Neural crest cell (in vitro differentiated cells): ENCODE measurements around the gene GRB14. TPM values are rescaled to one million over a fixed set of nuclear protein-coding genes. Genes with fewer than 3 reads are reported as not detected.
"Not testable (repeated sequence)": the region's sequence is repeated elsewhere in the genome, so short reads cannot be mapped to it uniquely, and the experiment has no call there.

Source experiments
- DNase-seq: peaks from one replicate; pipeline ENCODE4 v3.0.0; 2021; ENCODE audit warnings: low read depth, mixed read lengths, low spot score
- H3K27ac Mint-ChIP-seq: one replicate; pipeline ENCODE4 v1.8.0; 2021; ENCODE audit warnings: mild to moderate bottlenecking, mixed read lengths; ENCODE audit not compliant: unreplicated experiment
- H3K27me3 Mint-ChIP-seq: 2 replicates; pipeline ENCODE4 v1.8.0; 2021; ENCODE audit warnings: low read depth, mild to moderate bottlenecking, mixed read lengths
- H3K36me3 Mint-ChIP-seq: 2 replicates; pipeline ENCODE4 v1.8.0; 2021; ENCODE audit warnings: low read depth, mild to moderate bottlenecking, mixed read lengths
- H3K4me1 Mint-ChIP-seq: 2 replicates; pipeline ENCODE4 v1.8.0; 2021; ENCODE audit warnings: mixed read lengths
- H3K4me3 Mint-ChIP-seq: one replicate; pipeline ENCODE4 v1.8.0; 2021; ENCODE audit warnings: mild to moderate bottlenecking, mixed read lengths
- H3K9me3 Mint-ChIP-seq: 2 replicates; pipeline ENCODE4 v1.8.0; 2021; ENCODE audit warnings: mixed read lengths
- CTCF ChIP-seq: fragments of 200-600 bp; sonication (generic); conservative IDR thresholded peaks from 2 replicates; pipeline ENCODE4 v1.5.0; 2021; ENCODE audit warnings: antibody characterized with exemption, mild to moderate bottlenecking
- total RNA-seq: library from RNA; stranded (reverse); gene quantifications from 2 replicates; pipeline ENCODE4 v1.2.1, GENCODE V29; 2021

GRB14 gene
- total RNA-seq, 1 donor from 2014 or later = 0.93 TPM

- Mint-ChIP-seq H3K27me3 (no peaks in the 10 kb centered on the region), H3K36me3 (no peaks in the 10 kb centered on the region), H3K4me1 (no peaks in the 10 kb centered on the region), H3K27ac (no peak overlapping the region), H3K4me3 (no peak overlapping the region), H3K9me3 (no peaks in the 10 kb centered on the region)
- TF ChIP-seq CTCF = peak; percentile 85
- DNase-seq = no peak
These were observed 61.0 kb downstream of the GRB14 start for GRCh38 chr2:164560181-164560792.

GRCh38 chr2:164558450-164558849 is 62.8 kb downstream of the GRB14 start:
- H3K4me3 Mint-ChIP-seq = no peak overlapping the region
- DNase-seq = no peak
- no peaks in the 10 kb centered on the region for H3K27me3 Mint-ChIP-seq
- H3K27ac Mint-ChIP-seq = no peak overlapping the region
- no peaks in the 10 kb centered on the region for H3K9me3 Mint-ChIP-seq
- no peak for TF ChIP-seq CTCF
- no peaks in the 10 kb centered on the region for H3K36me3 Mint-ChIP-seq
- no peaks in the 10 kb centered on the region for H3K4me1 Mint-ChIP-seq

GRCh38 chr2:164554487-164554886 is 66.8 kb downstream of the GRB14 start:
- peaks cover 2% of the 10 kb centered on the region for H3K9me3 Mint-ChIP-seq
- no peak for DNase-seq
- no peaks in the 10 kb centered on the region for H3K36me3 Mint-ChIP-seq
- H3K4me3 Mint-ChIP-seq = no peak overlapping the region
- no peak overlapping the region for H3K27ac Mint-ChIP-seq
- peaks cover 3% of the 10 kb centered on the region for H3K4me1 Mint-ChIP-seq
- TF ChIP-seq CTCF = no peak
- no peaks in the 10 kb centered on the region for H3K27me3 Mint-ChIP-seq

- H3K36me3 Mint-ChIP-seq = no peaks in the 10 kb centered on the region
- no peak for DNase-seq
- no peak overlapping the region for H3K27ac Mint-ChIP-seq
- H3K9me3 Mint-ChIP-seq = peaks cover 5% of the 10 kb centered on the region
- TF ChIP-seq CTCF = no peak
- no peak overlapping the region for H3K4me3 Mint-ChIP-seq
- H3K4me1 Mint-ChIP-seq = peaks cover 3% of the 10 kb centered on the region
- H3K27me3 Mint-ChIP-seq = no peaks in the 10 kb centered on the region
These were observed 69.8 kb downstream of the GRB14 start for GRCh38 chr2:164551519-164551918.

GRCh38 chr2:164549705-164550104 is 71.6 kb downstream of the GRB14 start:
- not testable (repeated sequence) for H3K4me3 Mint-ChIP-seq, DNase-seq, H3K4me1 Mint-ChIP-seq, H3K27me3 Mint-ChIP-seq, H3K27ac Mint-ChIP-seq, H3K36me3 Mint-ChIP-seq, H3K9me3 Mint-ChIP-seq

- Mint-ChIP-seq H3K27me3 (no peaks in the 10 kb centered on the region), H3K27ac (no peak overlapping the region), H3K4me3 (no peak overlapping the region), H3K4me1 (peaks cover 3% of the 10 kb centered on the region), H3K9me3 (peaks cover 8% of the 10 kb centered on the region), H3K36me3 (peaks cover 3% of the 10 kb centered on the region)
- TF ChIP-seq CTCF = no peak
- no peak for DNase-seq
These were observed 75.8 kb downstream of the GRB14 start for GRCh38 chr2:164545484-164545883.
